ENCODE measurements around the gene STIM2. TPM values are rescaled to one million over a fixed set of nuclear protein-coding genes. Genes with fewer than 3 reads are reported as not detected.

The STIM2 gene
- total RNA-seq, 2 donors from 2014 or later: 34.4 to 44.2 TPM

- Histone ChIP-seq H3K27ac (no peak overlapping the region), H3K27me3 (replicated peaks; ENCODE audit: insufficient read depth) (no peaks in the 10 kb centered on the region), H3K4me3 (no peak overlapping the region), H3K36me3 (no peaks in the 10 kb centered on the region), H3K4me1 (replicated peaks) (no peaks in the 10 kb centered on the region), H3K9me3 (no peaks in the 10 kb centered on the region)
- DNase-seq (ENCODE audit: low spot score): no peak
- intact Hi-C loops (cut with DNase I): no loop called here
- WGBS: 87% methylated on average over 2 of the region's 2 CpGs
- TF ChIP-seq POLR2A (IDR thresholded peaks at IDR 0.05) (no peak), CTCF (IDR thresholded peaks at IDR 0.05) (no peak), POLR2AphosphoS5 (IDR thresholded peaks at IDR 0.05) (no peak)
Observed at GRCh38 chr4:26896636-26897035, 36.0 kb downstream of the STIM2 start.

- no peaks in the 10 kb centered on the region for H3K4me1 ChIP-seq (replicated peaks)
- no peak for DNase-seq (ENCODE audit: low spot score)
- WGBS: 72% methylated on average over 3 of the region's 3 CpGs
- intact Hi-C loops (cut with DNase I): no loop called here
- no peaks in the 10 kb centered on the region for H3K27me3 ChIP-seq (replicated peaks; ENCODE audit: insufficient read depth)
- H3K36me3 ChIP-seq: no peaks in the 10 kb centered on the region
- H3K4me3 ChIP-seq: no peak overlapping the region
- H3K27ac ChIP-seq: no peak overlapping the region
- H3K9me3 ChIP-seq: no peaks in the 10 kb centered on the region
- TF ChIP-seq POLR2AphosphoS5 (IDR thresholded peaks at IDR 0.05): no peak
- no peak for TF ChIP-seq CTCF (IDR thresholded peaks at IDR 0.05)
- no peak for TF ChIP-seq POLR2A (IDR thresholded peaks at IDR 0.05)
Observed at GRCh38 chr4:26899991-26900390, 39.4 kb downstream of the STIM2 start.

DNA sequence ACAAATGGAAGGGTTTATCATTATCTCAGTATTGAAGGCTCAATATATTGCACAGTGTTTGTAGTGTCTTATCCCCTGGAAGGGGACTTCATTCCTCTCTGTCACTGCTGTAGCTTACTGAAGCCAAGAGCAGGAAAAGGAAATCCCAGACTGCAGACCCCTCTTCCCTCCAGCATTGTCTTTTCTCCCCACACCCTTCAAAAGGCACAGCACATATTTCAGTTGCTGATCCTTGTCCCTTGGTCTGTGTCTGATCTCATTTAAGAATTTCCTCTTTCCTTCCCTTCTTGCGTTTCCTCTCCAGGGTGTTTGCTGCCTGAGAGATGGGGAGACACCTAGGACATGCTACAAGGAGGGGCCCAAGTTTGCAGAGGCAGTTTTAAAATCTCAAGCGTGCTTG lies 40.1 kb downstream of the STIM2 start:
- Histone ChIP-seq H3K4me1 (replicated peaks) (no peaks in the 10 kb centered on the region), H3K27me3 (replicated peaks; ENCODE audit: insufficient read depth) (no peaks in the 10 kb centered on the region), H3K9me3 (no peaks in the 10 kb centered on the region), H3K27ac (no peak overlapping the region), H3K36me3 (no peaks in the 10 kb centered on the region), H3K4me3 (no peak overlapping the region)
- intact Hi-C loops (cut with DNase I): no loop called here
- TF ChIP-seq CTCF (IDR thresholded peaks at IDR 0.05): no peak
- no peak for TF ChIP-seq POLR2A (IDR thresholded peaks at IDR 0.05)
- no peak for TF ChIP-seq POLR2AphosphoS5 (IDR thresholded peaks at IDR 0.05)
- WGBS: 92% methylated on average over 2 of the region's 2 CpGs
- DNase-seq (ENCODE audit: low spot score): no peak

- no peak overlapping the region for H3K4me3 ChIP-seq
- no peaks in the 10 kb centered on the region for H3K36me3 ChIP-seq
- TF ChIP-seq POLR2A (IDR thresholded peaks at IDR 0.05) (no peak), CTCF (IDR thresholded peaks at IDR 0.05) (no peak), POLR2AphosphoS5 (IDR thresholded peaks at IDR 0.05) (no peak)
- H3K9me3 ChIP-seq: no peaks in the 10 kb centered on the region
- no peaks in the 10 kb centered on the region for H3K4me1 ChIP-seq (replicated peaks)
- no peak overlapping the region for H3K27ac ChIP-seq
- WGBS: 86% methylated on average over 2 of the region's 2 CpGs
- no peaks in the 10 kb centered on the region for H3K27me3 ChIP-seq (replicated peaks; ENCODE audit: insufficient read depth)
- DNase-seq (ENCODE audit: low spot score): no peak
- intact Hi-C loops (cut with DNase I): no loop called here
Observed at GRCh38 chr4:26905172-26905571, 44.5 kb downstream of the STIM2 start.

DNA sequence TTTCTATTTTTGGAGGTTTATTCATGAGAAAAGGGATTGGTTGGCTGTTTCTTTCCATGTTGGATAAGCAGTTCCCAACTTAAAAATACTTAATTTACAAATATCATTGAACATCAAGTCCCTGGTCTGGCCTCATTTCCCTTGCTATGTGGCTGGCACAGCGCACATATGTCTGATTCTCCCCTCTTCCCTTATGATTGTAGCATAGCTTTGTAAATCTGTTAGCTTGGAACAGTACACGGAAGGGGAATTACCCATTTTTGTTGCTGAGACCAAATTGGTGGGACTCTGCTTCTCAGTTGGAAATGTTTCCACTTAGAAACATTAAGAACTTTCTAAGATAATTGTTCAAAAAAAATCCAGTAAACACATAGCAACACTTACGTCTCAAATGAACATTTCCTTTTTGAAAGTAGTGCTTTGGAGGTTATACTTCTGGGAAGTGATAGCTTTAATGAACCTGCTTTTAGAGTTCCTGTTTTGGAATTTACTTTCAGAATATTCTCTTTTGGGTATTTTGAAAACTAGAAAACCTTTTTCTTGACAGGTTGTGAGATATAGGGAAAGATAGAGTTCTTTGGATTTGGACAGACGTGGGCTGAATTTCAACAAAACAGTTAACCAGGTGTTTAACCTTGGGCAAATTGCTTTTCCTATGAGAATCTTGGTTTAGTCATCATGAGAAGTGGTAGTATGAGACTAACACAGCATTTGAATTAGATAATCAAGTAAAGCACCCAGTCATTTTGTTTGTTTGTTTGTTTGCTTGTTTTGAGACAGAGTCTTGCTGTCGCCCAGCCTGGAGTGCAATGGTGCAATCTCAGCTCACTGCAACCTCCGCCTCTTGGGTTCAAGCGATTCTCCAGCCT lies 47.3 kb downstream of the STIM2 start:
- TF ChIP-seq POLR2AphosphoS5 (IDR thresholded peaks at IDR 0.05): no peak
- TF ChIP-seq CTCF (IDR thresholded peaks at IDR 0.05): no peak
- no peak for TF ChIP-seq POLR2A (IDR thresholded peaks at IDR 0.05)
- Histone ChIP-seq H3K9me3 (no peaks in the 10 kb centered on the region), H3K36me3 (no peaks in the 10 kb centered on the region), H3K4me1 (replicated peaks) (no peaks in the 10 kb centered on the region), H3K27ac (peak overlapping the region in 1 of 2 donors; percentile 7), H3K27me3 (replicated peaks; ENCODE audit: insufficient read depth) (no peaks in the 10 kb centered on the region), H3K4me3 (no peak overlapping the region)
- DNase-seq (ENCODE audit: low spot score): no peak
- intact Hi-C loops (cut with DNase I): no loop called here
- WGBS: 77% methylated on average over 7 of the region's 7 CpGs

All from prostate gland (tissue), 2 donors.